HepG2 (cell line): Measurements from ENCODE around the gene TESK1. TPM values are rescaled to one million over a fixed set of nuclear protein-coding genes. Genes with fewer than 3 reads are reported as not detected.

ENCODE experiments used
- AGO2 ChIP-seq: fragments of 200-400 bp; formaldehyde crosslinking; optimal IDR thresholded peaks from 2 replicates; pipeline ENCODE3; 2017; ENCODE audit warnings: mild to moderate bottlenecking, low read depth, low read length, moderate library complexity
- HNF4G ChIP-seq, 2 experiments: sonication (generic) in 1 of 2; formaldehyde crosslinking in 1 of 2; IDR thresholded peaks; 2 replicates each; pipeline versions ENCODE4 v1.4.0 to v1.6.1; 2011 to 2020; ENCODE audit warnings: borderline replicate concordance in 2 of 2, low read depth in 2 of 2, mild to moderate bottlenecking in 2 of 2, low read length in 1 of 2, missing genetic modification reagents in 1 of 2, moderate library complexity in 1 of 2
- KDM1A ChIP-seq: IDR thresholded peaks from 2 replicates; pipeline ENCODE4 v1.6.1; 2016; ENCODE audit warnings: missing compliant biosample characterization
- KLF9 ChIP-seq: IDR thresholded peaks from 2 replicates; pipeline ENCODE4 v1.6.1; 2016; ENCODE audit warnings: low read depth
- MAFK ChIP-seq, 2 experiments: IDR thresholded peaks in 1 of 2; conservative IDR thresholded peaks in 1 of 2; 2 replicates each; pipeline ENCODE4 v1.6.1; 2011; ENCODE audit warnings: improper control_type of control experiment in 2 of 2, low read length in 2 of 2
- NR2F6 ChIP-seq, 2 experiments: IDR thresholded peaks; 2 replicates each; pipeline ENCODE4 v1.6.1; 2016; ENCODE audit warnings: antibody characterized with exemption in 1 of 2, mild to moderate bottlenecking in 1 of 2
- ONECUT2 ChIP-seq: sonication (generic); formaldehyde crosslinking; IDR thresholded peaks from 2 replicates; pipeline ENCODE4 v1.4.0; 2020; ENCODE audit warnings: missing genetic modification reagents
- PAX8 ChIP-seq: sonication (generic); formaldehyde crosslinking; IDR thresholded peaks from 2 replicates; pipeline ENCODE4 v1.8.0; 2022; ENCODE audit warnings: mild to moderate bottlenecking, missing genetic modification reagents, borderline replicate concordance
- RBM39 ChIP-seq: fragments of 200-400 bp; formaldehyde crosslinking; IDR thresholded peaks from one replicate; pipeline ENCODE4 v1.6.1; 2018; ENCODE audit warnings: antibody characterized with exemption, mild to moderate bottlenecking, low read depth, low read length; ENCODE audit not compliant: poor library complexity, severe bottlenecking
- SMARCC2 ChIP-seq: fragments of 450-650 bp; IDR thresholded peaks from 2 replicates; pipeline ENCODE4 v1.6.1; 2017; ENCODE audit warnings: antibody characterized with exemption, mild to moderate bottlenecking
- SOX13 ChIP-seq, 3 experiments: fragments of 450-650 bp in 1 of 3; sonication (generic) in 1 of 3; formaldehyde crosslinking in 1 of 3; IDR thresholded peaks in 2 of 3; conservative IDR thresholded peaks in 1 of 3; 2 replicates each; pipeline versions ENCODE4 v1.5.0 to v1.6.1; 2016 to 2020; ENCODE audit warnings: antibody characterized with exemption in 1 of 3, mild to moderate bottlenecking in 1 of 3, missing compliant biosample characterization in 1 of 3, missing genetic modification reagents in 1 of 3, moderate library complexity in 1 of 3
- ZFY ChIP-seq: sonication (generic); formaldehyde crosslinking; IDR thresholded peaks from 2 replicates; pipeline ENCODE4 v1.4.0; 2020; ENCODE audit warnings: missing genetic modification reagents
- ZNF292 ChIP-seq: sonication (generic); formaldehyde crosslinking; IDR thresholded peaks from 2 replicates; pipeline ENCODE4 v1.8.1; 2022; ENCODE audit warnings: mild to moderate bottlenecking, low read depth, missing genetic modification reagents, borderline replicate concordance
- ZNF318 ChIP-seq: sonication (generic); formaldehyde crosslinking; IDR thresholded peaks from 2 replicates; pipeline ENCODE4 v1.4.0; 2020; ENCODE audit warnings: mild to moderate bottlenecking, missing genetic modification reagents
- ZNF331 ChIP-seq: sonication (generic); formaldehyde crosslinking; IDR thresholded peaks from 2 replicates; pipeline ENCODE4 v1.4.0; 2020; ENCODE audit warnings: missing genetic modification reagents
- ZNF552 ChIP-seq: sonication (generic); formaldehyde crosslinking; IDR thresholded peaks from 2 replicates; pipeline ENCODE4 v1.9.0; 2022; ENCODE audit warnings: missing genetic modification reagents, mild to moderate bottlenecking, borderline replicate concordance
- ZNF577 ChIP-seq: sonication (generic); formaldehyde crosslinking; IDR thresholded peaks from 2 replicates; pipeline ENCODE4 v1.4.0; 2020; ENCODE audit warnings: mild to moderate bottlenecking, low read depth, missing genetic modification reagents, borderline replicate concordance
- ZNF598 ChIP-seq: sonication (generic); formaldehyde crosslinking; IDR thresholded peaks from 2 replicates; pipeline ENCODE4 v1.5.1; 2020; ENCODE audit warnings: mild to moderate bottlenecking, missing genetic modification reagents, borderline replicate concordance
- polyA plus RNA-seq, 8 experiments: library from polyadenylated mRNA; depleted of rRNA in 3 of 8; stranded (reverse) in 7 of 8; unstranded in 1 of 8; fragments of >200 nt; fragmentation: Illumina TruSeq in 4 of 8; extraction: Trizol in 4 of 8; gene quantifications; 2 replicates each; pipeline versions ENCODE4 v1.2.1 to v1.2.3, GENCODE V29; 2011 to 2016; ENCODE audit warnings: low read depth in 4 of 8, missing spikeins in 1 of 8, mixed read lengths in 1 of 8; ENCODE audit not compliant: insufficient read depth in 1 of 8
- total RNA-seq, 5 experiments: library from RNA; depleted of rRNA; stranded (reverse); fragments of >200 nt; fragmentation: Illumina TruSeq; extraction: Trizol; gene quantifications; 2 replicates each; pipeline ENCODE4 v1.2.3, GENCODE V29; 2016; ENCODE audit warnings: low read depth in 1 of 5
- TF ChIP-seq, protein P1 (sequence below): sonication (generic); formaldehyde crosslinking; IDR thresholded peaks from 2 replicates; pipeline ENCODE4 v1.8.1; 2023; ENCODE audit warnings: mild to moderate bottlenecking, moderate library complexity, missing genetic modification reagents

Gene TESK1
- total and polyA plus RNA-seq, 2 of the 13 experiments (the other 11 are each of a cell fraction or from before 2014, with no cell fraction given), result 7.3 to 13.6 TPM

DNA sequence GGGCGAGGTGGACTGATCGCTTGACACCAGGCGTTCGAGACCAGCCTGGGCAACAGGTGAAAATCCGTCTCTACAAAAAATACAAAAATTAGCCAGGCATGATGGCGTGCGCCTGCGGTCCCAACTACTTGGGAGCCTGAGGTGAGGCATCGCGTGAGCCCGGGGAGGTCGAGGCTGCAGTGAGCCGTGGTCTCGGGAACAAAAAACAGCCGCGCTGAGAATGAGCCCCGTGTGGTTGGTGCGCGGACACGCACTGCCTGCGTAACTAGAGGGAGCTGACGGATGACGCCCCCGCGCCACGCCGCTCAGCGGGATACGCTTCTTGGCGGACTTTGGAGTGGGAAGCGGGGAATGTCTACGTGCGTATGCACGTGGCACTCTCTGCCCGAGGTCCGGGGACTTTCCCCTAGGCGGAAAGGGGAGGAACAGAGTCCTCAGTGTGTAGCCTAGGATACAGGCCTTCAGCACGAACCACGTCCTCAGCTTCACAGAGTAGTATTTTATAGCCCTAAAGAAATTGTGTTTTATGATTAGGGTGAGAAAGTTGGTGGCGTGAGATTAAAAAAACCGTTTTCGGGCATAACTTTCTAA lies 52.6 kb downstream of the TESK1 start, which contains the start of gene RMRP (continued):
- TF ChIP-seq ZFY (CRISPR knock-in tag), result peak; percentile 70; the same call in 1 of the 2 replicates
- peak; percentile 98 for TF ChIP-seq ZNF331 (CRISPR knock-in tag)
- TF ChIP-seq HNF4G (IDR thresholded peaks at IDR 0.05; ENCODE audit: borderline replicate concordance, low read depth, low read length), result peak; percentile 90
- peak; percentile 93 for TF ChIP-seq HNF4G (CRISPR knock-in tag; IDR thresholded peaks at IDR 0.05; ENCODE audit: borderline replicate concordance, low read depth)
- no peak for TF ChIP-seq MAFK (conservative IDR thresholded peaks at IDR 0.05 in 1 of 2, IDR thresholded peaks at IDR 0.05 in 1 of 2; ENCODE audit: low read length in 2 of 2)
- TF ChIP-seq ZNF292 (CRISPR knock-in tag), result peak; percentile 79; the same call in 1 of the 2 replicates
- no peak; the same call in 1 of the 2 replicates for TF ChIP-seq ZNF318 (CRISPR knock-in tag)
- peak; percentile 61; the same call in 1 of the 2 replicates for TF ChIP-seq ONECUT2 (CRISPR knock-in tag)
- peak; percentile 36; the same call in 1 of the 2 replicates for TF ChIP-seq NR2F6 (IDR thresholded peaks at IDR 0.05)
- peak; percentile 76 for TF ChIP-seq NR2F6 (CRISPR knock-in tag; IDR thresholded peaks at IDR 0.05)
- no peak for TF ChIP-seq PAX8 (CRISPR knock-in tag)
- TF ChIP-seq, protein P1, sequence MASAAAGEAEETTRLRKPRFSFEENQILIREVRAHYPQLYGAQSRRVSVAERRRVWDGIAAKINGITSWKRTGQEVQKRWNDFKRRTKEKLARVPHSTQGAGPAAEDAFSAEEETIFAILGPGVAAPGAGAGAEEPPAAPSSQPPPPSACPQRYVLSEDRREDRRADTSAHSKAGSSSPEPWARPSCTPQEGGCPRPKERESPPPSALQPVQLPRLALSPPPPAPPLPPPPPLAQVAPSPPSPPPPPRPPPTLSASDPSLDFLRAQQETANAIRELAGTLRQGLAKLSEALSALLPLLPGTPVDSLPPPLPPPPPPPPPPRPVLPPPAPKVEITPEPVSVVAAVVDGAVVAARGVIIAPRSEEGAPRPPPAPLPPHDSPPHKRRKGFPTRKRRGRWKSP (CRISPR knock-in tag), result peak; percentile 96
- peak; percentile 35; the same call in 1 of the 2 replicates for TF ChIP-seq ZNF598 (CRISPR knock-in tag)
- peak; percentile 96 for TF ChIP-seq ZNF552 (CRISPR knock-in tag)
- no peak for TF ChIP-seq AGO2
- TF ChIP-seq SMARCC2, result no peak
- no peak for TF ChIP-seq RBM39
- TF ChIP-seq ZNF577, result no peak
- peak; percentile 51 for TF ChIP-seq SOX13 (IDR thresholded peaks at IDR 0.05)
- peak in 1 of 2 experiments; percentile 82; a peak in 2 of 4 replicates for TF ChIP-seq SOX13 (CRISPR knock-in tag; conservative IDR thresholded peaks at IDR 0.05 in 1 of 2, IDR thresholded peaks at IDR 0.05 in 1 of 2)
- TF ChIP-seq KLF9, result peak; percentile 62; the same call in 1 of the 2 replicates
- TF ChIP-seq KDM1A (CRISPR knock-in tag), result peak; percentile 76; the same call in 1 of the 2 replicates
